HCT116 (cell line): ENCODE results near the gene FAM53B. TPM values are rescaled to one million over a fixed set of nuclear protein-coding genes. Genes with fewer than 3 reads are reported as not detected.

Experiments
- ATAC-seq: fragments of 200-7000 bp; cut with Tn5 transposase; 2 replicates; pipeline ENCODE4 v1.9.1; 2020; ENCODE audit warnings: mild to moderate bottlenecking, moderate library complexity
- BruUV-seq: library from RNA; stranded (reverse); fragments of 400-500 nt; replicated peaks from 2 replicates; lab custom pipeline; 2021; lab: Mats Ljungman, UMichigan
- CTCF ChIA-PET: fragments of 300-600 bp; sonication (Branson Sonifier 250); formaldehyde crosslinking; loops from one replicate; lab custom pipeline; 2021; ENCODE audit warnings: antibody characterized with exemption; lab: Charles Lee
- POLR2A ChIA-PET: fragments of 300-600, 350-600 bp; sonication (Branson Sonifier 250); formaldehyde crosslinking; loops from one replicate; lab custom pipeline; 2021; ENCODE audit warnings: antibody characterized with exemption; lab: Charles Lee
- RAD21 ChIA-PET, 2 experiments: fragments of 300-600 bp; sonication (Branson Sonifier 250); formaldehyde crosslinking; loops; one replicate each; lab custom pipeline; 2023; ENCODE audit warnings: low total read pairs in 2 of 2; ENCODE audit not compliant: uncharacterized antibody in 2 of 2, unreplicated experiment in 2 of 2, low non-redundant PET in 1 of 2; lab: Charles Lee
- DNase-seq: peaks from one replicate; pipeline ENCODE4 v3.0.0-alpha.2; 2010; ENCODE audit warnings: low read depth, low spot score
- H2AFZ ChIP-seq: fragments of 200-600 bp; shearing (Covaris generic), sonication (generic); 2 replicates; pipeline ENCODE4 v1.6.1; 2017; ENCODE audit warnings: low read depth, mixed run types, mixed read lengths, antibody characterized with exemption, low read length; ENCODE audit not compliant: poor library complexity, severe bottlenecking
- H3K27ac ChIP-seq: 2 replicates; pipeline ENCODE4 v1.5.1; 2012; ENCODE audit warnings: low read depth, low read length
- H3K27me3 ChIP-seq: fragments of 200-600 bp; sonication (generic); 2 replicates; pipeline ENCODE4 v1.6.1; 2016; ENCODE audit warnings: mixed run types, low read length, mixed read lengths; ENCODE audit not compliant: insufficient read depth
- H3K36me3 ChIP-seq, 2 experiments: fragments of 200-500 bp in 1 of 2; fragments of 200-600 bp in 1 of 2; sonication (Bioruptor generic) in 1 of 2; sonication (generic) in 1 of 2; 2 replicates each; pipeline versions ENCODE4 v1.5.1 to v1.6.1; 2014 to 2016; ENCODE audit warnings: low read length in 2 of 2, inconsistent platforms in 1 of 2, mixed read lengths in 1 of 2, mixed run types in 1 of 2; ENCODE audit not compliant: insufficient read depth in 2 of 2, control insufficient read depth in 1 of 2
- H3K4me1 ChIP-seq, 2 experiments: fragments of 200-600 bp in 1 of 2; sonication (generic) in 1 of 2; 2 replicates each; pipeline versions ENCODE4 v1.5.1 to v1.6.1; 2012 to 2017; ENCODE audit warnings: low read length in 2 of 2, inconsistent platforms in 1 of 2, mild to moderate bottlenecking in 1 of 2, mixed read lengths in 1 of 2, mixed run types in 1 of 2, moderate library complexity in 1 of 2; ENCODE audit not compliant: insufficient read depth in 2 of 2, control insufficient read depth in 1 of 2
- H3K4me2 ChIP-seq: fragments of 200-600 bp; sonication (generic); 2 replicates; pipeline ENCODE4 v1.6.1; 2017; ENCODE audit warnings: mixed run types, low read length, mixed read lengths
- H3K4me3 ChIP-seq, 2 experiments: fragments of 200-600 bp in 1 of 2; sonication (generic) in 1 of 2; replicated peaks in 1 of 2; 2 replicates each; pipeline ENCODE4 v1.5.1; 2011 to 2016; ENCODE audit warnings: low read length in 2 of 2, control low read depth in 1 of 2, low read depth in 1 of 2, mild to moderate bottlenecking in 1 of 2, mixed read lengths in 1 of 2, mixed run types in 1 of 2
- H3K79me2 ChIP-seq: fragments of 200-600 bp; sonication (generic); 2 replicates; pipeline ENCODE4 v1.6.1; 2017; ENCODE audit warnings: mild to moderate bottlenecking, mixed run types, low read length, moderate library complexity, mixed read lengths; ENCODE audit not compliant: insufficient read depth
- H3K9ac ChIP-seq: fragments of 200-600 bp; sonication (generic); 2 replicates; pipeline ENCODE4 v1.6.1; 2016; ENCODE audit warnings: low read length, mixed read lengths
- H3K9me2 ChIP-seq: fragments of 200-600 bp; sonication (generic), shearing (Covaris generic); 2 replicates; pipeline ENCODE4 v1.6.1; 2017; ENCODE audit warnings: mixed run types, mild to moderate bottlenecking, moderate library complexity; ENCODE audit not compliant: insufficient read depth
- H3K9me3 ChIP-seq, 2 experiments: fragments of 200-500 bp in 1 of 2; fragments of 200-600 bp in 1 of 2; sonication (Bioruptor generic) in 1 of 2; sonication (generic) in 1 of 2; 2 replicates each; pipeline ENCODE4 v1.6.1; 2014 to 2017; ENCODE audit warnings: low read length in 2 of 2, mixed read lengths in 2 of 2, inconsistent platforms in 1 of 2, low read depth in 1 of 2, mild to moderate bottlenecking in 1 of 2, mixed run types in 1 of 2, moderate library complexity in 1 of 2; ENCODE audit not compliant: control insufficient read depth in 1 of 2, insufficient read depth in 1 of 2
- H4K20me1 ChIP-seq: fragments of 200-600 bp; sonication (generic), shearing (Covaris generic); 2 replicates; pipeline ENCODE4 v1.6.1; 2017; ENCODE audit warnings: mixed run types, mild to moderate bottlenecking, moderate library complexity; ENCODE audit not compliant: insufficient read depth
- ELF1 ChIP-seq: IDR thresholded peaks from 2 replicates; pipeline ENCODE4 v1.6.1; 2012; ENCODE audit warnings: low read depth, borderline replicate concordance
- EZH2phosphoT487 ChIP-seq: fragments of 200-600 bp; IDR thresholded peaks from 2 replicates; pipeline ENCODE4 v1.6.1; 2018; ENCODE audit warnings: antibody characterized with exemption, borderline replicate concordance
- FOSL1 ChIP-seq: IDR thresholded peaks from 2 replicates; pipeline ENCODE4 v1.6.1; 2012; ENCODE audit warnings: low read depth
- POLR2A ChIP-seq: IDR thresholded peaks from 2 replicates; pipeline ENCODE4 v1.7.0; 2011; ENCODE audit warnings: borderline replicate concordance; ENCODE audit not compliant: insufficient read depth, insufficient read length; ENCODE audit errors: extremely low read depth
- POLR2AphosphoS5 ChIP-seq: IDR thresholded peaks from 2 replicates; pipeline ENCODE4 v1.6.1; 2011; ENCODE audit warnings: mild to moderate bottlenecking, low read depth, low read length, moderate library complexity
- RAD21 ChIP-seq: IDR thresholded peaks from 2 replicates; pipeline ENCODE4 v1.6.1; 2012; ENCODE audit warnings: low read depth, mild to moderate bottlenecking
- SP1 ChIP-seq: IDR thresholded peaks from 2 replicates; pipeline ENCODE4 v1.6.1; 2012; ENCODE audit warnings: low read depth
- SRF ChIP-seq: IDR thresholded peaks from 2 replicates; pipeline ENCODE4 v1.6.1; 2012; ENCODE audit warnings: low read depth
- TCF7L2 ChIP-seq: IDR thresholded peaks from 2 replicates; pipeline ENCODE4 v1.7.0; 2011; ENCODE audit warnings: borderline replicate concordance, inconsistent platforms; ENCODE audit not compliant: insufficient read depth, insufficient read length; ENCODE audit errors: extremely low read depth
- ZFX ChIP-seq: fragments of 450-650 bp; IDR thresholded peaks from 2 replicates; pipeline ENCODE4 v1.6.1; 2017
- intact Hi-C: fragments of 100-400 bp; cut with micrococcal nuclease; formaldehyde crosslinking; loops from 2 replicates; pipeline ENCODE4 v1.10.0; 2022
- total RNA-seq: library from RNA; stranded (reverse); gene quantifications from one replicate; pipeline ENCODE4 v1.2.1, GENCODE V29; 2021; ENCODE audit not compliant: unreplicated experiment
- TF ChIP-seq, protein P1 (sequence below), 3 experiments: fragments of 200-600 bp in 1 of 3; sonication (generic) in 1 of 3; IDR thresholded peaks in 2 of 3; conservative IDR thresholded peaks in 1 of 3; 2 replicates each; pipeline ENCODE4 v1.5.1; 2012 to 2017; ENCODE audit warnings: low read depth in 2 of 3, low read length in 2 of 3, antibody characterized with exemption in 1 of 3, borderline replicate concordance in 1 of 3, control low read depth in 1 of 3, mild to moderate bottlenecking in 1 of 3, mixed read lengths in 1 of 3, mixed run types in 1 of 3, moderate library complexity in 1 of 3; ENCODE audit not compliant: insufficient read depth in 1 of 3
- TF ChIP-seq, protein P2 (sequence below): IDR thresholded peaks from 2 replicates; pipeline ENCODE4 v1.6.1; 2012; ENCODE audit warnings: low read depth

FAM53B gene
- total RNA-seq, 1 experiment from 2014 or later = 19.6 TPM

DNA sequence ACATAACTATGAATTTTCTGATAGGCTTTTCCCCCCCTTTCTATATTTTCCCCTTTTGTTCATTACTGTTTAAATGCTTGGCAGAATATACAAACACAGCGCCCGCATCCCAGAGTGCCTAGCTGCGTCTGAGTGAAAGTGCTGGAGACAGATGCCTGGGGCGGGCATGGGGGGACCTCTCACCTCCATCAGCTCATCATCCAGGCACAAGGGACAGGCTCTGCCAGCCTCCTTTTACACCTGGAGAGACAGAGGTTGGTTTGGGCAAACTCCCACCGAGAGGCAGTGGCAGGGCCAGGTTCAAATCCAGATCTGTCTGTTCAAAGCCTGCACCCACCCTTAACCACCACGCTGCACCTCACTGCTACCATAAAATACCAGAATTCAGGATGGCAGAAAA lies 104.5 kb downstream of the FAM53B start:
- no peak overlapping the region for H3K4me3 ChIP-seq
- H3K9me2 ChIP-seq = no peaks in the 10 kb centered on the region
- no peaks in the 10 kb centered on the region for H3K9me3 ChIP-seq
- H4K20me1 ChIP-seq = no peaks in the 10 kb centered on the region
- ChIA-PET POLR2A (no interaction called here), CTCF (no interaction called here), RAD21 (no interaction called here)
- BruUV-seq = no TSS peak
- intact Hi-C loops = no loop called here
- no peak overlapping the region for H3K9ac ChIP-seq
- DNase-seq = no peak
- no peak for ATAC-seq
- H3K4me2 ChIP-seq = no peak overlapping the region
- H3K27me3 ChIP-seq = no peaks in the 10 kb centered on the region
- no peak overlapping the region for H2AFZ ChIP-seq
- no peak for TF ChIP-seq ZFX
- TF ChIP-seq, protein P1, sequence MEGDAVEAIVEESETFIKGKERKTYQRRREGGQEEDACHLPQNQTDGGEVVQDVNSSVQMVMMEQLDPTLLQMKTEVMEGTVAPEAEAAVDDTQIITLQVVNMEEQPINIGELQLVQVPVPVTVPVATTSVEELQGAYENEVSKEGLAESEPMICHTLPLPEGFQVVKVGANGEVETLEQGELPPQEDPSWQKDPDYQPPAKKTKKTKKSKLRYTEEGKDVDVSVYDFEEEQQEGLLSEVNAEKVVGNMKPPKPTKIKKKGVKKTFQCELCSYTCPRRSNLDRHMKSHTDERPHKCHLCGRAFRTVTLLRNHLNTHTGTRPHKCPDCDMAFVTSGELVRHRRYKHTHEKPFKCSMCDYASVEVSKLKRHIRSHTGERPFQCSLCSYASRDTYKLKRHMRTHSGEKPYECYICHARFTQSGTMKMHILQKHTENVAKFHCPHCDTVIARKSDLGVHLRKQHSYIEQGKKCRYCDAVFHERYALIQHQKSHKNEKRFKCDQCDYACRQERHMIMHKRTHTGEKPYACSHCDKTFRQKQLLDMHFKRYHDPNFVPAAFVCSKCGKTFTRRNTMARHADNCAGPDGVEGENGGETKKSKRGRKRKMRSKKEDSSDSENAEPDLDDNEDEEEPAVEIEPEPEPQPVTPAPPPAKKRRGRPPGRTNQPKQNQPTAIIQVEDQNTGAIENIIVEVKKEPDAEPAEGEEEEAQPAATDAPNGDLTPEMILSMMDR (IDR thresholded peaks at IDR 0.05 in 2 of 3, conservative IDR thresholded peaks at IDR 0.05 in 1 of 3; ENCODE audit: borderline replicate concordance in 1 of 3, insufficient read depth in 1 of 3, low read depth in 2 of 3, low read length in 2 of 3) = no peak
- TF ChIP-seq ELF1 = no peak
- TF ChIP-seq SRF = no peak
- TF ChIP-seq EZH2phosphoT487 = no peak
- no peak for TF ChIP-seq RAD21
- TF ChIP-seq SP1 = no peak
- no peak for TF ChIP-seq POLR2A
- no peak for TF ChIP-seq POLR2AphosphoS5
- TF ChIP-seq, protein P2, sequence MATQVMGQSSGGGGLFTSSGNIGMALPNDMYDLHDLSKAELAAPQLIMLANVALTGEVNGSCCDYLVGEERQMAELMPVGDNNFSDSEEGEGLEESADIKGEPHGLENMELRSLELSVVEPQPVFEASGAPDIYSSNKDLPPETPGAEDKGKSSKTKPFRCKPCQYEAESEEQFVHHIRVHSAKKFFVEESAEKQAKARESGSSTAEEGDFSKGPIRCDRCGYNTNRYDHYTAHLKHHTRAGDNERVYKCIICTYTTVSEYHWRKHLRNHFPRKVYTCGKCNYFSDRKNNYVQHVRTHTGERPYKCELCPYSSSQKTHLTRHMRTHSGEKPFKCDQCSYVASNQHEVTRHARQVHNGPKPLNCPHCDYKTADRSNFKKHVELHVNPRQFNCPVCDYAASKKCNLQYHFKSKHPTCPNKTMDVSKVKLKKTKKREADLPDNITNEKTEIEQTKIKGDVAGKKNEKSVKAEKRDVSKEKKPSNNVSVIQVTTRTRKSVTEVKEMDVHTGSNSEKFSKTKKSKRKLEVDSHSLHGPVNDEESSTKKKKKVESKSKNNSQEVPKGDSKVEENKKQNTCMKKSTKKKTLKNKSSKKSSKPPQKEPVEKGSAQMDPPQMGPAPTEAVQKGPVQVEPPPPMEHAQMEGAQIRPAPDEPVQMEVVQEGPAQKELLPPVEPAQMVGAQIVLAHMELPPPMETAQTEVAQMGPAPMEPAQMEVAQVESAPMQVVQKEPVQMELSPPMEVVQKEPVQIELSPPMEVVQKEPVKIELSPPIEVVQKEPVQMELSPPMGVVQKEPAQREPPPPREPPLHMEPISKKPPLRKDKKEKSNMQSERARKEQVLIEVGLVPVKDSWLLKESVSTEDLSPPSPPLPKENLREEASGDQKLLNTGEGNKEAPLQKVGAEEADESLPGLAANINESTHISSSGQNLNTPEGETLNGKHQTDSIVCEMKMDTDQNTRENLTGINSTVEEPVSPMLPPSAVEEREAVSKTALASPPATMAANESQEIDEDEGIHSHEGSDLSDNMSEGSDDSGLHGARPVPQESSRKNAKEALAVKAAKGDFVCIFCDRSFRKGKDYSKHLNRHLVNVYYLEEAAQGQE = no peak
- TF ChIP-seq TCF7L2 = no peak
- TF ChIP-seq FOSL1 = no peak
- no peaks in the 10 kb centered on the region for H3K4me1 ChIP-seq
- H3K27ac ChIP-seq = no peak overlapping the region
- H3K79me2 ChIP-seq = no peaks in the 10 kb centered on the region
- H3K36me3 ChIP-seq = no peaks in the 10 kb centered on the region
